Activated naive CD8-positive, alpha-beta T cell treated with anti-CD3 and anti-CD28 coated beads, Interleukin-2, amount 10 ng/mL, durations not matched to agents 7 days and 5 days (primary cell): ENCODE measurements around the gene EDIL3. TPM values are rescaled to one million over a fixed set of nuclear protein-coding genes. Genes with fewer than 3 reads are reported as not detected.

Experiments used
- ATAC-seq: fragments of 150-1000 bp; cut with Tn5 transposase; one replicate; pipeline ENCODE4 v1.10.0; 2021; ENCODE audit warnings: low read depth, moderate library complexity
- POLR2A ChIA-PET: fragments of 350-600 bp; sonication (Branson Sonifier 250); formaldehyde crosslinking; loops from one replicate; lab custom pipeline; 2021; ENCODE audit warnings: antibody characterized with exemption; lab: Charles Lee
- DNase-seq: peaks from one replicate; pipeline ENCODE4 v3.0.0; 2021
- H3K27ac Mint-ChIP-seq: one replicate; pipeline ENCODE4 v1.8.0; 2022; ENCODE audit warnings: mild to moderate bottlenecking, mixed read lengths
- H3K27me3 Mint-ChIP-seq: one replicate; pipeline ENCODE4 v1.8.0; 2022; ENCODE audit warnings: mild to moderate bottlenecking, moderate library complexity, mixed read lengths
- H3K36me3 Mint-ChIP-seq: one replicate; pipeline ENCODE4 v1.8.0; 2021; ENCODE audit warnings: mild to moderate bottlenecking, mixed read lengths
- H3K4me1 Mint-ChIP-seq: one replicate; pipeline ENCODE4 v1.8.0; 2021; ENCODE audit warnings: mixed read lengths
- H3K4me3 Mint-ChIP-seq: one replicate; pipeline ENCODE4 v1.8.0; 2022; ENCODE audit warnings: mild to moderate bottlenecking, moderate library complexity, mixed read lengths
- H3K9me3 Mint-ChIP-seq: one replicate; pipeline ENCODE4 v1.8.0; 2021; ENCODE audit warnings: mixed read lengths
- total RNA-seq, 2 experiments: library from RNA; stranded (reverse); gene quantifications; one replicate each; pipeline ENCODE4 v1.2.3, GENCODE V29; 2021

Gene EDIL3
- total RNA-seq, 2 experiments from 2014 or later: not detected

GRCh38 chr5:84281383-84281782 lies 103.3 kb downstream of the EDIL3 start:
- no peaks in the 10 kb centered on the region for H3K27me3 Mint-ChIP-seq
- H3K36me3 Mint-ChIP-seq: no peaks in the 10 kb centered on the region
- DNase-seq: no peak
- H3K4me1 Mint-ChIP-seq: no peaks in the 10 kb centered on the region
- no peaks in the 10 kb centered on the region for H3K9me3 Mint-ChIP-seq
- H3K4me3 Mint-ChIP-seq: no peak overlapping the region
- POLR2A ChIA-PET: no interaction called here
- no peak for ATAC-seq
- no peak overlapping the region for H3K27ac Mint-ChIP-seq

DNA sequence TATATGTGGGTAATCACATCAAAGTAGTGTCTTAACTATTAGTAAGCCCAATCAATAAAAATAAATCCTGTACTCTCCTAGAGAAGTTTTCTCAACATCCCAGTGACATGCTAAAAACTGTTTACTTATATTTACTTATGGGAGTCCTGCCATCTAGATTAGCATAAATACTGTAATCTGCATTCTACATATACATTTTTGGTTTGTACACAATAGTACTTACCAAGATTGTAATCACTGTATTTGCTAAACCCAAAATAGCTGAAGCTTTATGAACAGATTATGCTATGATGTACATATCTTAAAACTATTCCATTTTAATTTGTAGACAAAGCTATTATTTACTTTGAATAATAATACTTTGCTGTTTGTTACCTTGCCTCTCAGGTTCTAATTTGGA lies 105.4 kb downstream of the EDIL3 start:
- no peak overlapping the region for H3K27ac Mint-ChIP-seq
- no peaks in the 10 kb centered on the region for H3K9me3 Mint-ChIP-seq

DNA sequence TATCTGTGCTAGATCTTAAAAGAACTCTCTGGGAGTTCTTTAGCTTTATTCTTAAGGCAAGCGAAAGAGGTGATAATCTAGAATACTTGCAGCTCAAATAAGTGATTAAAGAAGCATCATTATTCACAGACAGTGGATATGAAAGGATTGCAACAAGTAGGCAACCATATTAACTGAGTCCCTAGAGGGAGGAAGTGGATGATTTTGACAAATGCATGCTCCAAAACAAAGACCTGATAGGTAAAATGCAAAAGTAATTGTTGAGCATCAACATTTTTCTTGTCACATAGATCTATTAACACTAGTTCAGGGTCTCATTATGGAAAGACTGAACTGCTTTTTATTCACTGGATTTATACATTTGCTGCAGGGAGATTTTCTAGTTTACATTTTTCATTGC lies 109.1 kb downstream of the EDIL3 start:
- no peaks in the 10 kb centered on the region for H3K36me3 Mint-ChIP-seq
- H3K27ac Mint-ChIP-seq: no peak overlapping the region
- no peaks in the 10 kb centered on the region for H3K27me3 Mint-ChIP-seq
- H3K4me1 Mint-ChIP-seq: no peaks in the 10 kb centered on the region
- H3K4me3 Mint-ChIP-seq: no peak overlapping the region
- no peak for DNase-seq
- ATAC-seq: no peak
- no peaks in the 10 kb centered on the region for H3K9me3 Mint-ChIP-seq
- POLR2A ChIA-PET: no interaction called here

More for the DNA sequence above, 105.4 kb downstream of the EDIL3 start:
- no peak for DNase-seq
- H3K36me3 Mint-ChIP-seq: no peaks in the 10 kb centered on the region
- POLR2A ChIA-PET: no interaction called here
- H3K4me1 Mint-ChIP-seq: no peaks in the 10 kb centered on the region
- no peaks in the 10 kb centered on the region for H3K27me3 Mint-ChIP-seq
- no peak for ATAC-seq
- H3K4me3 Mint-ChIP-seq: no peak overlapping the region

DNA sequence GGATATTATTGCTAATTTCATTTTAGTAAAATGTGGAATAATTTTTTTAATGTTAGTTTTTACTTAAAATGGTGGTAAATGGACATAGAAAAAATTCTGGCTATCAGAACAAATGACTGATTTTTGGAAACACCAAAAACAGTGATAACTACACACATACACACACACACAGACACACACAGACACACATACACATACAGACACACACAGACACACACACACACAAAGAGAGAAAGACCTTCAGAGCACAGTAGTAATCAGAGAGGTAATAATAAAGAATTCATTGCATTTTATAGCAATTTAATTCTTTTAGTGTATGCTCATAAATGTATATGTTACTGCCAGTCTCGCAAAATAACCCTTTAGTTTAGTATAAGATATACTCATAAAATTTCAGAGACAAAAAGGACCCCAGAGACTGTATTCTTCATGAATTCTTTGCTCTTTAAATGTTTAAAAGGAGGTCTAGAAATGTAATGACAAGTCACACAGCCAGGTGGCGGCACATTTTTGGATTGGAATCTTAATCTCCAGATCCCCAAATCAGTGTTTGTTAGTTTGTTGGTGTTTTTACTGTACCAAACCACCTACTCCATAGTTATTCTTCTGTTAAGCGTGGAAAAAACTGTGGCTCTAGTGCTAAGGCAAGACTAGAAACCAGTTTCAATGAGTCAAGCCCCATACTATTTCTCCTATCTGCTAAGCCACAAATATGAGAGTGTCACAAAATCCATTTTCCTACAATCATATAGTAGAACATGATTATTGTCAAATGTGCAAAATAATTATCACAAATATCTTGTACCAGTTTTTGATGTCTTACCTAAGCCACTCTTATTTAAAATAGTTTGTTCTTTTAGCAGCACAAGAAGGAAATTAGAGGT lies 109.9 kb downstream of the EDIL3 start:
- no peaks in the 10 kb centered on the region for H3K9me3 Mint-ChIP-seq
- ATAC-seq (no peak), DNase-seq (no peak)
- POLR2A ChIA-PET: no interaction called here
- H3K4me1 Mint-ChIP-seq: no peaks in the 10 kb centered on the region
- H3K27me3 Mint-ChIP-seq: no peaks in the 10 kb centered on the region
- H3K4me3 Mint-ChIP-seq: no peak overlapping the region
- no peak overlapping the region for H3K27ac Mint-ChIP-seq
- no peaks in the 10 kb centered on the region for H3K36me3 Mint-ChIP-seq

DNA sequence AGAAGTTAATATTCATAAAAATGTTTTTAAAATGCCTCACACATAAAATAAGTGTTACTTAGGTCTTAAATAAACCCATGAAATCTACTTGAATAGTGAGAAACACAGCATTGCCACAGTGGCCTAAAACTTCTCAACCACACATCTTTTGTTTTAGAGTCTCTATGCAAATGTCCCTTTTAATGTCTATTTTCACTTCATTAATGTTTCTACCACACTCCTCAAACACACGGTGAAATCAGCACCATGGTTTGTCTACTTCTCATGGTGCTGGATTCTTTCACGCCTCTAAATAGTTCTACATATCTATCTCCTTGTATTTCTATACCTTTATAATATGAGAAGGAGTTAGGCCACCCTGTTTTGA lies 111.2 kb downstream of the EDIL3 start:
- Mint-ChIP-seq H3K9me3 (no peaks in the 10 kb centered on the region), H3K4me1 (no peaks in the 10 kb centered on the region), H3K36me3 (no peaks in the 10 kb centered on the region), H3K4me3 (no peak overlapping the region), H3K27ac (no peak overlapping the region), H3K27me3 (no peaks in the 10 kb centered on the region)
- POLR2A ChIA-PET: no interaction called here
- no peak for DNase-seq
- ATAC-seq: no peak

GRCh38 chr5:84272771-84273516 lies 111.7 kb downstream of the EDIL3 start:
- Mint-ChIP-seq H3K27ac (no peak overlapping the region), H3K9me3 (no peaks in the 10 kb centered on the region), H3K27me3 (no peaks in the 10 kb centered on the region), H3K36me3 (no peaks in the 10 kb centered on the region), H3K4me3 (no peak overlapping the region), H3K4me1 (no peaks in the 10 kb centered on the region)
- POLR2A ChIA-PET: no interaction called here
- DNase-seq (no peak), ATAC-seq (no peak)

GRCh38 chr5:84265739-84266550 lies 118.7 kb downstream of the EDIL3 start:
- H3K27me3 Mint-ChIP-seq: no peaks in the 10 kb centered on the region
- POLR2A ChIA-PET: no interaction called here
- ATAC-seq: no peak
- no peaks in the 10 kb centered on the region for H3K4me1 Mint-ChIP-seq
- H3K9me3 Mint-ChIP-seq: no peaks in the 10 kb centered on the region
- no peak for DNase-seq
- H3K27ac Mint-ChIP-seq: no peak overlapping the region
- no peaks in the 10 kb centered on the region for H3K36me3 Mint-ChIP-seq
- H3K4me3 Mint-ChIP-seq: no peak overlapping the region

DNA sequence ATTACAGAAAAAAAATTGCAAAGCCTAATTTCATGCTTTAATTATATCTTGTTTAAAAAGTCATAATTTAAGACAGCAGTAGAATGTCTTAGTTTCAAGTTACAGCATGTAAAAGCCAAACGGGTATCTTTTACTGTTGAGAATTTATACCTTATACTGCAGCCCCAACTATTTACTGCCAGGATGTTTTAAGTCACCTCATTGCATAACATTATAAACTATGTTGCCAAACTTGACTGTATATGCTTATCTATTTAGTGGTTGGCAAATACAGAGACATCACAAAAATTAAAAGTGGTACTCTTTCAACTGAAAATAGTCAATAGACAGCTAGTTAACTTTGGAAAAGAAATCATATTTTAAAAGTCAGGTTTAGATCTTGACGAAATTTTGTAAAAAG lies 119.5 kb downstream of the EDIL3 start:
- Mint-ChIP-seq H3K36me3 (no peaks in the 10 kb centered on the region), H3K27me3 (no peaks in the 10 kb centered on the region), H3K4me1 (no peaks in the 10 kb centered on the region), H3K4me3 (no peak overlapping the region), H3K27ac (no peak overlapping the region), H3K9me3 (no peaks in the 10 kb centered on the region)
- DNase-seq: no peak
- POLR2A ChIA-PET: no interaction called here
- ATAC-seq: no peak

GRCh38 chr5:84260939-84261338 lies 123.7 kb downstream of the EDIL3 start:
- ATAC-seq: no peak

DNA sequence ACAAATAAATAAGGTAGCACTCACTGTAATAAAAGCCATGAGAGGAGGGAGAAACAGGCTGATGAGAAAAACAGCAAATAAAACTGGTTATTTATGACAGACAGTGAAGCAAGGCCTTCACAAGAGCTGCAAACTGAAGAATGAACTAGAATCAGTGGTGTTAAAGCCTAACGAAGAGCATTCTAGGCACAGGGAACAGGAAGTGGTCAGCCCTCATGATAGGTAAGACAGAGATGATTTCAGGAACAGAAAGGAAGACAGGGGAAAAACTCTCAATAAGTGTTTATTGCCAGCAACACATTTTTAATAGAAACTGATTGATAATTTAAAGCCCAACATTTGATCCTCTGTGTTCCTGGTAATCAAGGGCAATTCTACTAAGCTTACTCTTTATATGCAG lies 124.5 kb downstream of the EDIL3 start:
- no peak for ATAC-seq
- Mint-ChIP-seq H3K4me3 (no peak overlapping the region), H3K36me3 (no peaks in the 10 kb centered on the region), H3K9me3 (no peaks in the 10 kb centered on the region), H3K4me1 (no peaks in the 10 kb centered on the region), H3K27ac (no peak overlapping the region), H3K27me3 (no peaks in the 10 kb centered on the region)
- DNase-seq: no peak
- POLR2A ChIA-PET: no interaction called here

More at GRCh38 chr5:84260939-84261338, 123.7 kb downstream of the EDIL3 start:
- DNase-seq: no peak
- Mint-ChIP-seq H3K27ac (no peak overlapping the region), H3K4me1 (no peaks in the 10 kb centered on the region), H3K9me3 (no peaks in the 10 kb centered on the region), H3K36me3 (no peaks in the 10 kb centered on the region), H3K4me3 (no peak overlapping the region), H3K27me3 (no peaks in the 10 kb centered on the region)
- POLR2A ChIA-PET: no interaction called here

DNA sequence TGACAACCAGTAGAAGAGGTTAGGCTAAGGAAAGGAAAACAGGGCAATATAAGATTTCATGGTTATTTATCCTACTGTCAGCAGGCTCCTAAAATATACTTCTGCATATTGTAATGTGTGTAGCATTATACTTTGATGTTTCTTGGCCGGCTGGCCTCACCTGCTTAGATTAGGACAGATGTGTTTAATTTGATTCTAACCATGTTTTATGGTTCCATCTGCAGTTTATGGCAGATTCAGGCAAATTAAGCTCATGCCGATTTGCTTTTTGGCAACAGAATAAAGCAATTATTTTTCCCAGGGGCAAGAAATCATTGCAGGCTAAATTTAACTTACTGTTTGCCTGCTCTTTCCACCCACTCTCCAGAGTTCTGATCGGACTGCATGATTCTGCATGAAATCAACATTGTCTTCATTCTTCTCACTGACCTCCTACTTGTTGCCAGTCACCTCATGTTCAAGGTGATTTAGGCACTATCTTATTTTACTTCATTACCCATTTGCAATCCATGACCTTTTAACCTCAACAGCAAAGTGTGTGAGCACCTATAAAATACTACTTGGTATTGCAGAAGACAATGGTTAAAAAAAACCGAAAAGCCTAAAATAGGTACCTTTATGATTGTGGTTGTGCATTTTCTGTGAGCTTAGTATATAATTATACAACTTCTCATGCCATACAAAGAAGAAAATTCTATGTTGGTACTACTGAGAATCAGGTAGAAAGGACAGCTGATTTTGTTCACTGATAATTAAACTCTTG lies 125.2 kb downstream of the EDIL3 start:
- POLR2A ChIA-PET: no interaction called here
- H3K4me1 Mint-ChIP-seq: no peaks in the 10 kb centered on the region
- H3K27me3 Mint-ChIP-seq: no peaks in the 10 kb centered on the region
- DNase-seq (no peak), ATAC-seq (no peak)
- H3K9me3 Mint-ChIP-seq: no peaks in the 10 kb centered on the region
- no peak overlapping the region for H3K4me3 Mint-ChIP-seq
- no peak overlapping the region for H3K27ac Mint-ChIP-seq
- no peaks in the 10 kb centered on the region for H3K36me3 Mint-ChIP-seq

DNA sequence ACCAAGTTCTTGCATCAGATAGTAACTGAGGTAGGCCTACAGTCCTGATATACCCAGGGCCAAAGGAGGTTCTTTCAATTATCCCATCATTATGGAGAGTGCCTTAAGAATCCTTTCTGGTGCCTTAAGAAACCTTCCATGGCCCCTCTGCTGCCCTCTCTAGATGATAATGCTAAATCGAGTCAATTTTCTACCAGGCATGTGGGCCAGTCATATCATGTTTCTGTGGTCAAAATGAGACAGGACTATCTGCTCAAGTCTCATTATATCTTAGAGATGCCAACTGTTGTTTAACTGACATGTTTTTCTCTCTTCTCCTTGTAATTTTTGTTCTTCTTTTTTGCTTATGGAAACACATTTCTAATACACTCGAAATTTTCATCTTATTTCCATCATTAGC lies 127.6 kb downstream of the EDIL3 start:
- H3K9me3 Mint-ChIP-seq: no peaks in the 10 kb centered on the region

DNA sequence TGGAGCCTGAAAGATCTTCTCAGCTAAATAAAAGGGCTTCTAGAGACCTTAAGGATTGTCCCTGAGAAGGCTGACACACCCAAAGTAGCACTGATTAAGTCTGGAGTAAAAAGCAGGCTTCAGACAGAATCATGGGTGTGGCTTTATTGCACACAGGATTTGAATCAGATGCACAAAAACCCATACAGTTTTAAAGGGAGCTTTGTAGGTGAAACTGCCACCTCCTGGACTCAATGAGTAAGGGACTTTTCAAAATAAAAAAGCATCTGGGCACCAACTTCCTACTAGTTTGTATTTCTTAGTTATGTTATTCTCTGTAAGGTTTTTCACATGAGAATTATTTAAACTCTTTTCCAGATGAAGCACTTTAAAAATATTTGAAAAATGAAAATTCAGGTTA lies 129.4 kb downstream of the EDIL3 start:
- H3K4me3 Mint-ChIP-seq: no peak overlapping the region
- no peaks in the 10 kb centered on the region for H3K27me3 Mint-ChIP-seq
- POLR2A ChIA-PET: no interaction called here
- no peaks in the 10 kb centered on the region for H3K9me3 Mint-ChIP-seq
- no peak overlapping the region for H3K27ac Mint-ChIP-seq
- no peaks in the 10 kb centered on the region for H3K36me3 Mint-ChIP-seq
- ATAC-seq (no peak), DNase-seq (no peak)
- H3K4me1 Mint-ChIP-seq: no peaks in the 10 kb centered on the region

More for the DNA sequence above, 127.6 kb downstream of the EDIL3 start:
- Mint-ChIP-seq H3K27ac (no peak overlapping the region), H3K36me3 (no peaks in the 10 kb centered on the region), H3K4me3 (no peak overlapping the region), H3K27me3 (no peaks in the 10 kb centered on the region), H3K4me1 (no peaks in the 10 kb centered on the region)
- POLR2A ChIA-PET: interaction anchor here (0.5 kb wide), 1 partner anchor 117 kb away, joined by 3 read pairs; no protein-coding TSS in a partner anchor
- ATAC-seq (no peak), DNase-seq (no peak)
